Progenitor cell of endocrine pancreas (in vitro differentiated cells): ENCODE results near the gene NR4A3. TPM values are rescaled to one million over a fixed set of nuclear protein-coding genes. Genes with fewer than 3 reads are reported as not detected.
A peak's percentile ranks its signal among the peaks of the same experiment; 100 is the strongest.
"Not testable (repeated sequence)": the region's sequence is repeated elsewhere in the genome, so short reads cannot be mapped to it uniquely, and the experiment has no call there.

ENCODE experiments used
- DNase-seq: peaks from one replicate; pipeline ENCODE4 v3.0.0; 2021; ENCODE audit warnings: low spot score; ENCODE audit not compliant: unreplicated experiment
- H3K27ac Mint-ChIP-seq: 2 replicates; pipeline ENCODE4 v1.8.0; 2021; ENCODE audit warnings: mild to moderate bottlenecking, moderate library complexity, mixed read lengths
- H3K27me3 Mint-ChIP-seq: 2 replicates; pipeline ENCODE4 v1.8.0; 2021; ENCODE audit warnings: mixed read lengths
- H3K36me3 Mint-ChIP-seq: 2 replicates; pipeline ENCODE4 v1.8.0; 2022; ENCODE audit warnings: mixed read lengths; ENCODE audit not compliant: insufficient read depth
- H3K4me1 Mint-ChIP-seq: 2 replicates; pipeline ENCODE4 v1.8.0; 2021; ENCODE audit warnings: low read depth, mixed read lengths
- H3K4me3 Mint-ChIP-seq: 2 replicates; pipeline ENCODE4 v1.8.0; 2021; ENCODE audit warnings: low read depth, mild to moderate bottlenecking, moderate library complexity, mixed read lengths
- H3K9me3 Mint-ChIP-seq: 2 replicates; pipeline ENCODE4 v1.8.0; 2021; ENCODE audit warnings: low read depth, mixed read lengths
- long read RNA-seq: library from polyadenylated mRNA; unstranded; transcript quantifications from one replicate; pipeline ENCODE4 v2.0.0, GENCODE V29; 2020
- total RNA-seq: library from RNA; stranded (reverse); gene quantifications from 2 replicates; pipeline ENCODE4 v1.2.1, GENCODE V29; 2021
- TF ChIP-seq, protein P1 (sequence below): fragments of 200-600 bp; sonication (generic); IDR thresholded peaks from one replicate; pipeline ENCODE4 v1.5.0; 2021; ENCODE audit warnings: antibody characterized with exemption, mild to moderate bottlenecking; ENCODE audit not compliant: unreplicated experiment

Gene NR4A3
- 1.2 and 1.4 TPM in 2 replicates for total RNA-seq
- long read RNA-seq, partial matches to known transcripts = 0 of 1 reads
- long read RNA-seq, other reads (novel, unspliced or antisense) = 1 of 1 reads

DNA sequence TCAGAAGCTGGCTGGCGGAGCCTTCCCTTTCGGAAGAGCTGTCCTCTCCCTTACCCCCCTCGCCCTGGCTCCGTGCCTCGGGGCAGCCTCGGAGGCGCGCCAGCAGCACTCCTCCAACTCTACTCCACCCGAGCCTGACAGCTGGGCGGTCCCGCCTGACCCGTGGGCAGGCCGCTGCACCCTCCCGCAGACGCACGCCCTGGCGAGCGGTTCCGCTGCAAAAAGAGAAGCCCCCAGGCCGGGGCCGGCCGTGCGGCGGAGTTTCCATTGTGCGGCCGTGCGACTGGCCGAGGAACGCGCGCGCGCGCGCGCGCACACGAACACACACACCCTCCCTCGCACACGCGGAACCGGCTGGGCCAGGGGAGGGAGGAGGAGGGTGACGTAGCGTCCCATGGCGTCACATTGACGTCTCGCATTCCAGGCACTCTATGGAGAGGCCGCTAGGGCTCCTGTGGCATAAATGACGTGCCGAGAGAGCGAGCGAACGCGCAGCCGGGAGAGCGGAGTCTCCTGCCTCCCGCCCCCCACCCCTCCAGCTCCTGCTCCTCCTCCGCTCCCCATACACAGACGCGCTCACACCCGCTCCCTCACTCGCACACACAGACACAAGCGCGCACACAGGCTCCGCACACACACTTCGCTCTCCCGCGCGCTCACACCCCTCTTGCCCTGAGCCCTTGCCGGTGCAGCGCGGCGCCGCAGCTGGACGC is at the start of gene NR4A3:
Gene NR4A3, plus strand, starts transcription at position 490 of the 713 bp plus-strand sequence. CDS start 6,158 bp downstream, outside the sequence.
- TF ChIP-seq, protein P1, sequence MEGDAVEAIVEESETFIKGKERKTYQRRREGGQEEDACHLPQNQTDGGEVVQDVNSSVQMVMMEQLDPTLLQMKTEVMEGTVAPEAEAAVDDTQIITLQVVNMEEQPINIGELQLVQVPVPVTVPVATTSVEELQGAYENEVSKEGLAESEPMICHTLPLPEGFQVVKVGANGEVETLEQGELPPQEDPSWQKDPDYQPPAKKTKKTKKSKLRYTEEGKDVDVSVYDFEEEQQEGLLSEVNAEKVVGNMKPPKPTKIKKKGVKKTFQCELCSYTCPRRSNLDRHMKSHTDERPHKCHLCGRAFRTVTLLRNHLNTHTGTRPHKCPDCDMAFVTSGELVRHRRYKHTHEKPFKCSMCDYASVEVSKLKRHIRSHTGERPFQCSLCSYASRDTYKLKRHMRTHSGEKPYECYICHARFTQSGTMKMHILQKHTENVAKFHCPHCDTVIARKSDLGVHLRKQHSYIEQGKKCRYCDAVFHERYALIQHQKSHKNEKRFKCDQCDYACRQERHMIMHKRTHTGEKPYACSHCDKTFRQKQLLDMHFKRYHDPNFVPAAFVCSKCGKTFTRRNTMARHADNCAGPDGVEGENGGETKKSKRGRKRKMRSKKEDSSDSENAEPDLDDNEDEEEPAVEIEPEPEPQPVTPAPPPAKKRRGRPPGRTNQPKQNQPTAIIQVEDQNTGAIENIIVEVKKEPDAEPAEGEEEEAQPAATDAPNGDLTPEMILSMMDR = peak; percentile 25
- peak; percentile 82 for DNase-seq
- peaks cover 31% of the 10 kb centered on the region for H3K4me1 Mint-ChIP-seq
- peak within 1 kb of the TSS; percentile 91 for H3K4me3 Mint-ChIP-seq
- H3K36me3 Mint-ChIP-seq = peaks cover 3% of the 10 kb centered on the region
- H3K9me3 Mint-ChIP-seq = no peaks in the 10 kb centered on the region
- peak within 1 kb of the TSS; percentile 99 for H3K27ac Mint-ChIP-seq
- H3K27me3 Mint-ChIP-seq = peaks cover 42% of the 10 kb centered on the region

DNA sequence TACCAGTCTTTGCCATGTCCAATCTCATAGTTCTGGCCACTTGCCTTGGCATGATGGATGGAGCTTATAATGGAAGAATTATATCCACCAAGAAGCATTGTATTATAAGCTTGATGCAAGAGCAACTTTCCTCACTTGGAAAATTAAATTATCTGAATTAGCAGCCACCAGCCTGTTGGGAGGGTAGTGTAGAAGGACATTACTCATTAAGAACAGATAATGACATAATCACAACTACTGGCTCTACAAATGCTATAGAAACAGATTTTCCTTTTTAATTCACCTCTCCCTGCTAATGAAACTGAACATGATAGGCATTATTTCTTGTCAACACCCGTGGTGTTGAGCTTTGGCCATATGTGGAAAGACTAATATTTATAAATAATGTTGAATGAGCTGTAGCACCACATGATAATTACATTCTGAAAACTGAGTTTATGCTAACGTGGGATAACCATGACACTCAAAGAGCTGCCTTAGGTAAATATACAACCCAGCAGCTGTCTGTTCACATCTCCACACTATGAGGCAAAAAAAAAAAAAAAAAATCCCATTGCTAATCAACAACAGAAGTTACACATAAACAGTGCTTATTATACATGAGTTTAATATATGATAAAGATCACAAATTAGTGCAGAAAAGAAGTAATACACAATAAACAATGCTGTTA is 48.1 kb upstream of the NR4A3 start:
- no peaks in the 10 kb centered on the region for H3K36me3 Mint-ChIP-seq
- TF ChIP-seq, protein P1 = no peak
- H3K4me1 Mint-ChIP-seq = no peaks in the 10 kb centered on the region
- H3K27ac Mint-ChIP-seq = no peak overlapping the region
- no peak for DNase-seq
- H3K4me3 Mint-ChIP-seq = no peak overlapping the region
- no peaks in the 10 kb centered on the region for H3K9me3 Mint-ChIP-seq
- H3K27me3 Mint-ChIP-seq = no peaks in the 10 kb centered on the region

DNA sequence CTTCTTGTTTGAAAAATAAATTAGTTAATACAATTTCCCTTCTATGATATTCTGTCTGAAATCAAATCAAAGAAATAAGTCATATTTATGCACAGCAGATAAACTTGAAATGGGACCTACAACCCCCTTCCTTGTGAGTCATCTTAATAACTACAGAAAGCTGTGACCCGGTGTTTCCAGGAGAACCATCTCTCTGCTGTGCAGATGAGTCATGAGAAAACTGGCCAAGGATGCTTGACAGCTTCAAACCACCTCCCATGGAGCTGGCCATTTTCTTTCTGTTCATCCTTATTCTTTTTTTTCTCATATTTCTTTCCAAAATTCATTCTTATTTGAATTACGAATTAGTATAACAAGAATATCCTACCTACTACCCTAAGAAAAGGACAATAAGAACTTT is 43.4 kb upstream of the NR4A3 start:
- DNase-seq = no peak
- TF ChIP-seq, protein P1 = no peak
- Mint-ChIP-seq H3K27me3 (no peaks in the 10 kb centered on the region), H3K9me3 (no peaks in the 10 kb centered on the region), H3K36me3 (no peaks in the 10 kb centered on the region), H3K27ac (no peak overlapping the region), H3K4me1 (no peaks in the 10 kb centered on the region), H3K4me3 (no peak overlapping the region)

DNA sequence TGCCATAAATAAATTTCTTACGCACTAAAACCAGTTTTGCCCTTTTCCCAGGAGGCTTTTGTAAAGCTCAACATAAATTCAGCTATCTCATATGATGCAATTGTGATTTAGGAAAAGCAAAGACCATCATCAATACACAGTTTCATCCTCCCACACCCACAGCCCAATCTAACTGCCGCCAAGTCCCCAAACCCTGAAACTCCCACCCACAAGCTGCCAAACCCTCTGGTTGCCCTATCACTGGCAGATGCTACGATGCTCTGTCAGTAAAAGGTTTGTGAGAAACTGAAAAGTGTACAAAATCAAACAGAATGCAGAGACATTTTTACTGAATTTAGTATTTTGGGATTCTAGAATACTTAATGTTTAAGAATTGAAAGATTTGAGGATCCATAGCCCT is 42.8 kb upstream of the NR4A3 start:
- Mint-ChIP-seq H3K27me3 (no peaks in the 10 kb centered on the region), H3K4me3 (no peak overlapping the region), H3K27ac (no peak overlapping the region), H3K9me3 (no peaks in the 10 kb centered on the region), H3K36me3 (no peaks in the 10 kb centered on the region), H3K4me1 (peaks cover 2% of the 10 kb centered on the region)
- no peak for DNase-seq
- TF ChIP-seq, protein P1 = no peak

DNA sequence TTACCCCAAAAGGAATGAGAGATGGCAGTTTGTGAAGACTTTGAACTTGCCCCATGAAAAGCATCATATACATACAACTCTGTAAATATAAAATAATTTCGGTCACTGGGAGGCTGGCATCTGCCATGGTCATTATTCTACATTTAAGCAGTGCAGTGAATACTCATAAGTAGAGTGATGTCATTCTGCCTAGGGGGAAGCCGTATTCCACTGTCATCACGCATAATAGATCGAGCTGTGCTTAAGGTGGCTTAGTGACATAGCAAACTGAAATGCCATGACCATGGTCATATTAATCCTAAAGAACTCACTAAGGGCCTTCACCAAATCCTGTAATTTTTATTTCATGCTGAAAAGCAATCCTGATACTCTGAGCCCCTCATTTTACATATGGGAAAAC is 42.4 kb upstream of the NR4A3 start:
- Mint-ChIP-seq H3K27me3 (no peaks in the 10 kb centered on the region), H3K36me3 (no peaks in the 10 kb centered on the region), H3K9me3 (no peaks in the 10 kb centered on the region), H3K27ac (no peak overlapping the region), H3K4me3 (no peak overlapping the region), H3K4me1 (peaks cover 4% of the 10 kb centered on the region)
- TF ChIP-seq, protein P1 = no peak
- DNase-seq = no peak

DNA sequence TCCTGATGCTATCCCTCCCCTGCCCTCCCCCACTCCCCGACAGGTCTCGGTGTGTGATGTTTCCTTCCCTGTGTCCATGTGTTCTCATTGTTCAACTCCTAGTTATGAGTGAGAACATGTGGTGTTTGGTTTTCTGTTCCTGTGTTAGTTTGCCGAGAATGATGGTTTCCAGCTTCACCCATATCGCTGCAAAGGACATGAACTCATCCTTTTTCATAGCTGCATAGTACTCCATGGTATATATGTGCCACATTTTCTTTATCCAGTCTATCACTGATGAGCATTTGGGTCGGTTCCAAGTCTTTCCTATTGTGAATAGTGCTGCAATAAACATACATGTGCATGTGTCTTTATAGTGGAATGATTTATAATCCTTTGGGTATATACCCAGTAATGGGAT is 39.3 kb upstream of the NR4A3 start:
- not testable (repeated sequence) for H3K4me3 Mint-ChIP-seq, DNase-seq, H3K27me3 Mint-ChIP-seq, H3K36me3 Mint-ChIP-seq, H3K9me3 Mint-ChIP-seq, H3K27ac Mint-ChIP-seq, H3K4me1 Mint-ChIP-seq
